DND-41 (cell line): Measurements from ENCODE around the gene CABLES2.

Experiments used
- CTCF ChIP-seq: IDR thresholded peaks from 2 replicates; pipeline ENCODE4 v1.5.1; 2012; ENCODE audit warnings: borderline replicate concordance, low read length, moderate library complexity, mild to moderate bottlenecking; ENCODE audit not compliant: poor library complexity, severe bottlenecking; ENCODE audit errors: extremely low read depth
- EZH2 ChIP-seq: IDR thresholded peaks from 3 replicates; pipeline ENCODE4 v1.6.1; 2012; ENCODE audit warnings: borderline replicate concordance, low read depth, mild to moderate bottlenecking, moderate library complexity, low read length, inconsistent platforms; ENCODE audit not compliant: severe bottlenecking

- TF ChIP-seq CTCF (no peak), EZH2 (no peak)
Observed at GRCh38 chr20:62446888-62447869, 40.1 kb upstream of the CABLES2 start.
